HEK293 (cell line): Measurements from ENCODE around the gene NEIL3.

Source experiments
- CTCF ChIA-PET: fragments of 350-600 bp; formaldehyde crosslinking; extraction: SDS; loops from one replicate; lab custom pipeline; 2021; ENCODE audit warnings: antibody characterized with exemption; lab: Yijun Ruan, JAX
- POLR2A ChIA-PET: fragments of 300-600 bp; formaldehyde crosslinking; extraction: SDS; loops from one replicate; lab custom pipeline; 2020; ENCODE audit warnings: antibody characterized with exemption, inconsistent platforms; lab: Yijun Ruan, JAX
- H3K27ac ChIP-seq: fragments of 200-500 bp; sonication (Bioruptor generic); 2 replicates; pipeline ENCODE4 v1.5.1; 2014; ENCODE audit warnings: low read depth, low read length, control low read depth, inconsistent platforms; ENCODE audit errors: extremely low read depth
- H3K36me3 ChIP-seq, 2 experiments: fragments of 200-500 bp in 1 of 2; sonication (Bioruptor generic) in 1 of 2; 1 replicate in 1 of 2; 2 replicates in 1 of 2; pipeline ENCODE4 v1.5.1; 2014 to 2017; ENCODE audit warnings: inconsistent platforms in 2 of 2, low read length in 2 of 2; ENCODE audit not compliant: control insufficient read depth in 2 of 2, insufficient read depth in 1 of 2
- H3K4me1 ChIP-seq: fragments of 200-500 bp; sonication (Bioruptor generic); 2 replicates; pipeline ENCODE4 v1.5.1; 2014; ENCODE audit warnings: mild to moderate bottlenecking, low read length, inconsistent platforms; ENCODE audit not compliant: control insufficient read depth, insufficient read depth
- H3K4me3 ChIP-seq: 2 replicates; pipeline ENCODE4 v1.5.1; 2011; ENCODE audit warnings: low read depth, mild to moderate bottlenecking, control low read depth, low read length, moderate library complexity
- H3K9me3 ChIP-seq: fragments of 200-500 bp; sonication (Bioruptor generic); 2 replicates; pipeline ENCODE4 v1.5.1; 2014; ENCODE audit warnings: low read depth, low read length, inconsistent platforms; ENCODE audit not compliant: control insufficient read depth, insufficient read depth
- GLIS2 ChIP-seq: fragments of 450-650 bp; formaldehyde crosslinking; IDR thresholded peaks from 2 replicates; pipeline ENCODE4 v1.5.1; 2016; ENCODE audit warnings: missing biosample characterization, missing genetic modification characterization
- MYNN ChIP-seq: fragments of 450-650 bp; formaldehyde crosslinking; IDR thresholded peaks from 2 replicates; pipeline ENCODE4 v1.5.1; 2016; ENCODE audit warnings: missing biosample characterization, missing genetic modification characterization, borderline replicate concordance
- OVOL3 ChIP-seq: fragments of 450-650 bp; formaldehyde crosslinking; IDR thresholded peaks from 2 replicates; pipeline ENCODE4 v1.5.1; 2016; ENCODE audit warnings: missing biosample characterization, missing genetic modification characterization
- PRDM1 ChIP-seq: fragments of 450-650 bp; formaldehyde crosslinking; IDR thresholded peaks from 2 replicates; pipeline ENCODE4; 2016; ENCODE audit warnings: missing biosample characterization, missing genetic modification characterization
- ZBTB1 ChIP-seq: fragments of 450-650 bp; formaldehyde crosslinking; IDR thresholded peaks from 2 replicates; pipeline ENCODE4 v1.5.1; 2016; ENCODE audit warnings: missing biosample characterization, missing genetic modification characterization
- ZBTB17 ChIP-seq: fragments of 450-650 bp; formaldehyde crosslinking; IDR thresholded peaks from 2 replicates; pipeline ENCODE4 v1.5.1; 2016; ENCODE audit warnings: missing biosample characterization, missing genetic modification characterization
- ZNF114 ChIP-seq: fragments of 450-650 bp; formaldehyde crosslinking; IDR thresholded peaks from 2 replicates; pipeline ENCODE4 v1.5.0; 2017; ENCODE audit warnings: missing biosample characterization, missing genetic modification characterization
- ZNF133 ChIP-seq: fragments of 450-650 bp; formaldehyde crosslinking; IDR thresholded peaks from 2 replicates; pipeline ENCODE4 v1.5.1; 2016; ENCODE audit warnings: missing biosample characterization, missing genetic modification characterization
- ZNF239 ChIP-seq: fragments of 450-650 bp; formaldehyde crosslinking; IDR thresholded peaks from 2 replicates; pipeline ENCODE4 v1.5.1; 2016; ENCODE audit warnings: missing biosample characterization, missing genetic modification characterization
- ZNF658 ChIP-seq: fragments of 450-650 bp; formaldehyde crosslinking; IDR thresholded peaks from 2 replicates; pipeline ENCODE4; 2016; ENCODE audit warnings: missing biosample characterization, missing genetic modification characterization
- ZSCAN30 ChIP-seq: fragments of 450-650 bp; IDR thresholded peaks from 2 replicates; pipeline ENCODE4 v1.5.1; 2018; ENCODE audit warnings: missing biosample characterization, mild to moderate bottlenecking, missing genetic modification characterization, moderate library complexity
- TF ChIP-seq, protein P1 (sequence below): fragments of 450-650 bp; formaldehyde crosslinking; IDR thresholded peaks from 2 replicates; pipeline ENCODE4 v1.5.1; 2016; ENCODE audit warnings: missing biosample characterization, missing genetic modification characterization
- TF ChIP-seq, protein P2 (sequence below): fragments of 450-650 bp; formaldehyde crosslinking; conservative IDR thresholded peaks from 2 replicates; pipeline ENCODE4 v1.5.1; 2016; ENCODE audit warnings: low read depth, missing biosample characterization, missing genetic modification characterization
- TF ChIP-seq, protein P3 (sequence below): fragments of 450-650 bp; formaldehyde crosslinking; IDR thresholded peaks from 2 replicates; pipeline ENCODE4 v1.5.1; 2016; ENCODE audit warnings: missing biosample characterization, missing genetic modification characterization
- TF ChIP-seq, protein P4 (sequence below): fragments of 450-650 bp; formaldehyde crosslinking; IDR thresholded peaks from 2 replicates; pipeline ENCODE4 v1.5.1; 2017; ENCODE audit warnings: missing biosample characterization, missing genetic modification characterization

Gene NEIL3

DNA sequence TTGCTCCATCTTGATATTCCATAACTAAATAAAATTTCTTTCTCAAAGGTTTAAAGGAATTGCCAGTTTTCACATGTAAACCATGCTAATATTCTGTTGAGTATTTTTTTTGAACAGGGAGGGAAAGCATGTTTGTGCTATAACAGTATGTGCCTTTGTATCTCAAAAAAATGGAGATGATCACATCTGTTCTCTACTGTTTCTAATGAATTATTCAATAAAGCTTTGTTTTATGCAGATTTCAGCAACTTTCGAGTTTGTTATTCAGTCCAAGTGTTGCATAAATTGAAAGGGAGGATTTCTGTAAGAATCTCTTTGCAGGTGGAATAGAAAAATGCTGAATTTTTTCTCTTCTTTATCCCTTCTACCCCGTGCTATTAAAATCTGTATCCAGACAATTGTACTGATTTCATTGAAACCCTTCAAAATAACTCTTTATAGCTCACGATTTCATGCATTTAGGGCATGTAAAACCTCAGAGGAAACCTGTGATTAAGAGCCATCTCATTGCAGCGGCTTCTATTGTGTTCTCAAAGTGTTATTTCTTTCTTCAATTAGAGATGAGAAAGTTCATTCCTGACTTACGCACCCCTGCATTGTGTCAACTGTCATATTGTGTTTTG, 42.1 kb downstream of the NEIL3 start:
- ChIA-PET CTCF (no interaction called here), POLR2A (interaction anchor here (0.7 kb wide), 1 partner anchor 25 kb away, joined by 3 read pairs; no protein-coding TSS in a partner anchor)
- Histone ChIP-seq H3K4me3 (no peak overlapping the region), H3K9me3 (no peaks in the 10 kb centered on the region), H3K4me1 (no peaks in the 10 kb centered on the region), H3K36me3 (peaks cover 7 to 62% of the 10 kb centered on the region in 2 experiments; a peak in 2 of 3 replicates), H3K27ac (no peak overlapping the region)
- TF ChIP-seq ZSCAN30 (tag by site-specific recombination) (no peak), GLIS2 (no peak), ZBTB17 (tag by site-specific recombination) (no peak), ZNF239 (no peak), ZNF133 (tag by site-specific recombination) (no peak), ZBTB1 (tag by site-specific recombination) (no peak), ZNF114 (no peak), OVOL3 (tag by site-specific recombination) (no peak), ZNF658 (tag by site-specific recombination) (no peak), PRDM1 (tag by site-specific recombination) (no peak), MYNN (tag by site-specific recombination) (no peak)
- TF ChIP-seq, protein P1, sequence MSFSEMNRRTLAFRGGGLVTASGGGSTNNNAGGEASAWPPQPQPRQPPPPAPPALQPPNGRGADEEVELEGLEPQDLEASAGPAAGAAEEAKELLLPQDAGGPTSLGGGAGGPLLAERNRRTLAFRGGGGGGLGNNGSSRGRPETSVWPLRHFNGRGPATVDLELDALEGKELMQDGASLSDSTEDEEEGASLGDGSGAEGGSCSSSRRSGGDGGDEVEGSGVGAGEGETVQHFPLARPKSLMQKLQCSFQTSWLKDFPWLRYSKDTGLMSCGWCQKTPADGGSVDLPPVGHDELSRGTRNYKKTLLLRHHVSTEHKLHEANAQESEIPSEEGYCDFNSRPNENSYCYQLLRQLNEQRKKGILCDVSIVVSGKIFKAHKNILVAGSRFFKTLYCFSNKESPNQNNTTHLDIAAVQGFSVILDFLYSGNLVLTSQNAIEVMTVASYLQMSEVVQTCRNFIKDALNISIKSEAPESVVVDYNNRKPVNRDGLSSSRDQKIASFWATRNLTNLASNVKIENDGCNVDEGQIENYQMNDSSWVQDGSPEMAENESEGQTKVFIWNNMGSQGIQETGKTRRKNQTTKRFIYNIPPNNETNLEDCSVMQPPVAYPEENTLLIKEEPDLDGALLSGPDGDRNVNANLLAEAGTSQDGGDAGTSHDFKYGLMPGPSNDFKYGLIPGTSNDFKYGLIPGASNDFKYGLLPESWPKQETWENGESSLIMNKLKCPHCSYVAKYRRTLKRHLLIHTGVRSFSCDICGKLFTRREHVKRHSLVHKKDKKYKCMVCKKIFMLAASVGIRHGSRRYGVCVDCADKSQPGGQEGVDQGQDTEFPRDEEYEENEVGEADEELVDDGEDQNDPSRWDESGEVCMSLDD (tag by site-specific recombination), result no peak
- TF ChIP-seq, protein P2, sequence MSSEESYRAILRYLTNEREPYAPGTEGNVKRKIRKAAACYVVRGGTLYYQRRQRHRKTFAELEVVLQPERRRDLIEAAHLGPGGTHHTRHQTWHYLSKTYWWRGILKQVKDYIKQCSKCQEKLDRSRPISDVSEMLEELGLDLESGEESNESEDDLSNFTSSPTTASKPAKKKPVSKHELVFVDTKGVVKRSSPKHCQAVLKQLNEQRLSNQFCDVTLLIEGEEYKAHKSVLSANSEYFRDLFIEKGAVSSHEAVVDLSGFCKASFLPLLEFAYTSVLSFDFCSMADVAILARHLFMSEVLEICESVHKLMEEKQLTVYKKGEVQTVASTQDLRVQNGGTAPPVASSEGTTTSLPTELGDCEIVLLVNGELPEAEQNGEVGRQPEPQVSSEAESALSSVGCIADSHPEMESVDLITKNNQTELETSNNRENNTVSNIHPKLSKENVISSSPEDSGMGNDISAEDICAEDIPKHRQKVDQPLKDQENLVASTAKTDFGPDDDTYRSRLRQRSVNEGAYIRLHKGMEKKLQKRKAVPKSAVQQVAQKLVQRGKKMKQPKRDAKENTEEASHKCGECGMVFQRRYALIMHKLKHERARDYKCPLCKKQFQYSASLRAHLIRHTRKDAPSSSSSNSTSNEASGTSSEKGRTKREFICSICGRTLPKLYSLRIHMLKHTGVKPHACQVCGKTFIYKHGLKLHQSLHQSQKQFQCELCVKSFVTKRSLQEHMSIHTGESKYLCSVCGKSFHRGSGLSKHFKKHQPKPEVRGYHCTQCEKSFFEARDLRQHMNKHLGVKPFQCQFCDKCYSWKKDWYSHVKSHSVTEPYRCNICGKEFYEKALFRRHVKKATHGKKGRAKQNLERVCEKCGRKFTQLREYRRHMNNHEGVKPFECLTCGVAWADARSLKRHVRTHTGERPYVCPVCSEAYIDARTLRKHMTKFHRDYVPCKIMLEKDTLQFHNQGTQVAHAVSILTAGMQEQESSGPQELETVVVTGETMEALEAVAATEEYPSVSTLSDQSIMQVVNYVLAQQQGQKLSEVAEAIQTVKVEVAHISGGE (tag by site-specific recombination), result no peak
- TF ChIP-seq, protein P3, sequence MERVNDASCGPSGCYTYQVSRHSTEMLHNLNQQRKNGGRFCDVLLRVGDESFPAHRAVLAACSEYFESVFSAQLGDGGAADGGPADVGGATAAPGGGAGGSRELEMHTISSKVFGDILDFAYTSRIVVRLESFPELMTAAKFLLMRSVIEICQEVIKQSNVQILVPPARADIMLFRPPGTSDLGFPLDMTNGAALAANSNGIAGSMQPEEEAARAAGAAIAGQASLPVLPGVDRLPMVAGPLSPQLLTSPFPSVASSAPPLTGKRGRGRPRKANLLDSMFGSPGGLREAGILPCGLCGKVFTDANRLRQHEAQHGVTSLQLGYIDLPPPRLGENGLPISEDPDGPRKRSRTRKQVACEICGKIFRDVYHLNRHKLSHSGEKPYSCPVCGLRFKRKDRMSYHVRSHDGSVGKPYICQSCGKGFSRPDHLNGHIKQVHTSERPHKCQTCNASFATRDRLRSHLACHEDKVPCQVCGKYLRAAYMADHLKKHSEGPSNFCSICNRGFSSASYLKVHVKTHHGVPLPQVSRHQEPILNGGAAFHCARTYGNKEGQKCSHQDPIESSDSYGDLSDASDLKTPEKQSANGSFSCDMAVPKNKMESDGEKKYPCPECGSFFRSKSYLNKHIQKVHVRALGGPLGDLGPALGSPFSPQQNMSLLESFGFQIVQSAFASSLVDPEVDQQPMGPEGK (tag by site-specific recombination), result no peak
- TF ChIP-seq, protein P4, sequence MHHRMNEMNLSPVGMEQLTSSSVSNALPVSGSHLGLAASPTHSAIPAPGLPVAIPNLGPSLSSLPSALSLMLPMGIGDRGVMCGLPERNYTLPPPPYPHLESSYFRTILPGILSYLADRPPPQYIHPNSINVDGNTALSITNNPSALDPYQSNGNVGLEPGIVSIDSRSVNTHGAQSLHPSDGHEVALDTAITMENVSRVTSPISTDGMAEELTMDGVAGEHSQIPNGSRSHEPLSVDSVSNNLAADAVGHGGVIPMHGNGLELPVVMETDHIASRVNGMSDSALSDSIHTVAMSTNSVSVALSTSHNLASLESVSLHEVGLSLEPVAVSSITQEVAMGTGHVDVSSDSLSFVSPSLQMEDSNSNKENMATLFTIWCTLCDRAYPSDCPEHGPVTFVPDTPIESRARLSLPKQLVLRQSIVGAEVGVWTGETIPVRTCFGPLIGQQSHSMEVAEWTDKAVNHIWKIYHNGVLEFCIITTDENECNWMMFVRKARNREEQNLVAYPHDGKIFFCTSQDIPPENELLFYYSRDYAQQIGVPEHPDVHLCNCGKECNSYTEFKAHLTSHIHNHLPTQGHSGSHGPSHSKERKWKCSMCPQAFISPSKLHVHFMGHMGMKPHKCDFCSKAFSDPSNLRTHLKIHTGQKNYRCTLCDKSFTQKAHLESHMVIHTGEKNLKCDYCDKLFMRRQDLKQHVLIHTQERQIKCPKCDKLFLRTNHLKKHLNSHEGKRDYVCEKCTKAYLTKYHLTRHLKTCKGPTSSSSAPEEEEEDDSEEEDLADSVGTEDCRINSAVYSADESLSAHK (tag by site-specific recombination), result no peak
